Mucosa of descending colon (tissue), 3 donors: ENCODE measurements around the gene TRERF1. TPM values are rescaled to one million over a fixed set of nuclear protein-coding genes. Genes with fewer than 3 reads are reported as not detected.

ENCODE experiments used
- ATAC-seq: fragments of 200-7000 bp; cut with Tn5 transposase; one replicate; pipeline ENCODE4 v1.9.1; 2020; ENCODE audit warnings: mild to moderate bottlenecking, moderate library complexity
- DNase-seq, 3 donors: peaks; one replicate each; pipeline ENCODE4 v3.0.0-alpha.2; 2020
- H3K36me3 ChIP-seq: fragments of 200-600 bp; one replicate; pipeline ENCODE4 v1.8.0; 2021; ENCODE audit warnings: low read depth, mild to moderate bottlenecking
- H3K4me1 ChIP-seq: fragments of 200-600 bp; one replicate; pipeline ENCODE4 v1.8.0; 2021; ENCODE audit warnings: low read depth, mild to moderate bottlenecking
- H3K4me3 ChIP-seq: fragments of 200-600 bp; one replicate; pipeline ENCODE4 v1.8.0; 2021; ENCODE audit warnings: mild to moderate bottlenecking
- H3K9me3 ChIP-seq: fragments of 200-600 bp; one replicate; pipeline ENCODE4 v1.8.0; 2021; ENCODE audit warnings: mild to moderate bottlenecking
- CTCF ChIP-seq: fragments of 200-600 bp; IDR thresholded peaks from one replicate; pipeline ENCODE4 v1.8.0; 2022; ENCODE audit warnings: antibody characterized with exemption, mild to moderate bottlenecking
- intact Hi-C, 2 donors: fragments of 100-400 bp; cut with DNase I in 1 of 2; cut with micrococcal nuclease in 1 of 2; formaldehyde crosslinking; loops; one replicate each; pipeline versions ENCODE4 v1.11.0 to v1.11.1; 2022; cut with DNase I, micrococcal nuclease
- total RNA-seq, 3 donors: library from RNA; stranded (reverse); fragmentation: NEBNext Ultra II Directional in 2 of 3; extraction: Animal tissue kit (Norgen Biotek cat#: 25700) in 2 of 3; gene quantifications; one replicate each; pipeline versions ENCODE4 v1.2.1 to v1.2.4, GENCODE V29; 2021 to 2023
- donor health status: DM: no; HTN: no; CAD: no; lungs with moderate emphysema.
- donor health status: DM: no; HTN: no; CAD: no.
- donor health status: DM: no; HTN: yes; CAD: no.

The TRERF1 gene
- total RNA-seq, 3 donors from 2014 or later = 2.8 to 11.2 (median 3.8) TPM

- ATAC-seq (peak; percentile 89), DNase-seq (peak; percentile 28 to 64 (median 37))
- H3K4me3 ChIP-seq = no peak overlapping the region
- intact Hi-C loops = no loop called here
- H3K9me3 ChIP-seq = no peaks in the 10 kb centered on the region
- H3K36me3 ChIP-seq = no peaks in the 10 kb centered on the region
- no peak for TF ChIP-seq CTCF
- peaks cover 16% of the 10 kb centered on the region for H3K4me1 ChIP-seq
These were observed 23.2 kb downstream of the TRERF1 start for GRCh38 chr6:42428326-42429041.

GRCh38 chr6:42427871-42428270 lies 23.9 kb downstream of the TRERF1 start:
- DNase-seq = no peak
- no peaks in the 10 kb centered on the region for H3K9me3 ChIP-seq
- H3K4me1 ChIP-seq = peaks cover 16% of the 10 kb centered on the region
- no peak for ATAC-seq
- TF ChIP-seq CTCF = no peak
- no peak overlapping the region for H3K4me3 ChIP-seq
- no peaks in the 10 kb centered on the region for H3K36me3 ChIP-seq
- intact Hi-C loops = no loop called here

- Histone ChIP-seq H3K4me1 (peaks cover 16% of the 10 kb centered on the region), H3K9me3 (no peaks in the 10 kb centered on the region), H3K4me3 (no peak overlapping the region), H3K36me3 (no peaks in the 10 kb centered on the region)
- intact Hi-C loops = no loop called here
- DNase-seq = no peak
- TF ChIP-seq CTCF = no peak
- ATAC-seq = no peak
These were observed 25.5 kb downstream of the TRERF1 start for GRCh38 chr6:42426191-42426590.

- no peaks in the 10 kb centered on the region for H3K36me3 ChIP-seq
- ATAC-seq (peak; percentile 31), DNase-seq (no peak)
- intact Hi-C loops = no loop called here
- no peak overlapping the region for H3K4me3 ChIP-seq
- peaks cover 16% of the 10 kb centered on the region for H3K4me1 ChIP-seq
- TF ChIP-seq CTCF = no peak
- H3K9me3 ChIP-seq = no peaks in the 10 kb centered on the region
These were observed 26.7 kb downstream of the TRERF1 start for GRCh38 chr6:42424906-42425474.

- no peaks in the 10 kb centered on the region for H3K9me3 ChIP-seq
- H3K4me1 ChIP-seq = peaks cover 2% of the 10 kb centered on the region
- intact Hi-C loops = no loop called here
- no peaks in the 10 kb centered on the region for H3K36me3 ChIP-seq
- no peak overlapping the region for H3K4me3 ChIP-seq
- DNase-seq (no peak), ATAC-seq (no peak)
- TF ChIP-seq CTCF = no peak
These were observed 28.5 kb downstream of the TRERF1 start for GRCh38 chr6:42423244-42423643.
